ENCODE data around the gene PRKAG2. TPM values are rescaled to one million over a fixed set of nuclear protein-coding genes. Genes with fewer than 3 reads are reported as not detected.
A peak's percentile ranks its signal among the peaks of the same experiment; 100 is the strongest.

The PRKAG2 gene
- total and polyA plus RNA-seq, 12 donors: 3.8 to 17.3 (median 10.9) TPM

DNA sequence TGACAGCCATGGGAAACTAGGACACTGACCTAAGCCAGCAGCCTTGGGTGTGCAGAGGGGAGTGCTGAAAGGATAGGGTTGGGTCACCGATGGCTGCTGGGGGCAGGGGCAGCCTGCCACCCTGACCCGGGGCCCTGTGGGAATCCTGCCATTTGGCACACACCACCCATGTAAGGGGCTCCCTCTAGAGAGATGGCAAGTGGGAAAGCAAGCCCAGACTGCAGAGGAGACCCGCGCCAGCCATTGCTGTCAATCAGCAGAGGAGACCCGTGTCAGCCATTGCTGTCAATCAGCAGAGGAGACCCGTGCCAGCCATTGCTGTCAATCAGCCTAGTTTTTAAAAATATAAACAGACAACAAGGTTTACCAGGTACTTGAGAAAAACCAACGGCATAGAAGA, 27.4 kb upstream of the PRKAG2 start:
- H3K9me3 ChIP-seq (replicated peaks in 1 of 3): no peaks in the 10 kb centered on the region
- H3K36me3 ChIP-seq (replicated peaks in 1 of 2): no peaks in the 10 kb centered on the region
- H3K27ac ChIP-seq: no peak overlapping the region
- no peak overlapping the region for H3K4me3 ChIP-seq
- H3K4me1 ChIP-seq (replicated peaks in 1 of 2): no peaks in the 10 kb centered on the region
- intact Hi-C loops (cut with DNase I): no loop called here
- peak in 2 of 7 donors; percentile 7 to 15 for DNase-seq
- TF ChIP-seq POLR2A (IDR thresholded peaks at IDR 0.05): no peak
- TF ChIP-seq, protein P1, sequence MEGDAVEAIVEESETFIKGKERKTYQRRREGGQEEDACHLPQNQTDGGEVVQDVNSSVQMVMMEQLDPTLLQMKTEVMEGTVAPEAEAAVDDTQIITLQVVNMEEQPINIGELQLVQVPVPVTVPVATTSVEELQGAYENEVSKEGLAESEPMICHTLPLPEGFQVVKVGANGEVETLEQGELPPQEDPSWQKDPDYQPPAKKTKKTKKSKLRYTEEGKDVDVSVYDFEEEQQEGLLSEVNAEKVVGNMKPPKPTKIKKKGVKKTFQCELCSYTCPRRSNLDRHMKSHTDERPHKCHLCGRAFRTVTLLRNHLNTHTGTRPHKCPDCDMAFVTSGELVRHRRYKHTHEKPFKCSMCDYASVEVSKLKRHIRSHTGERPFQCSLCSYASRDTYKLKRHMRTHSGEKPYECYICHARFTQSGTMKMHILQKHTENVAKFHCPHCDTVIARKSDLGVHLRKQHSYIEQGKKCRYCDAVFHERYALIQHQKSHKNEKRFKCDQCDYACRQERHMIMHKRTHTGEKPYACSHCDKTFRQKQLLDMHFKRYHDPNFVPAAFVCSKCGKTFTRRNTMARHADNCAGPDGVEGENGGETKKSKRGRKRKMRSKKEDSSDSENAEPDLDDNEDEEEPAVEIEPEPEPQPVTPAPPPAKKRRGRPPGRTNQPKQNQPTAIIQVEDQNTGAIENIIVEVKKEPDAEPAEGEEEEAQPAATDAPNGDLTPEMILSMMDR (IDR thresholded peaks at IDR 0.05): no peak
- H3K27me3 ChIP-seq: no peaks in the 10 kb centered on the region
- WGBS, 4 donors: 77 to 87% (median 86%) methylated on average over 6 to 7 of the region's 7 CpGs

DNA sequence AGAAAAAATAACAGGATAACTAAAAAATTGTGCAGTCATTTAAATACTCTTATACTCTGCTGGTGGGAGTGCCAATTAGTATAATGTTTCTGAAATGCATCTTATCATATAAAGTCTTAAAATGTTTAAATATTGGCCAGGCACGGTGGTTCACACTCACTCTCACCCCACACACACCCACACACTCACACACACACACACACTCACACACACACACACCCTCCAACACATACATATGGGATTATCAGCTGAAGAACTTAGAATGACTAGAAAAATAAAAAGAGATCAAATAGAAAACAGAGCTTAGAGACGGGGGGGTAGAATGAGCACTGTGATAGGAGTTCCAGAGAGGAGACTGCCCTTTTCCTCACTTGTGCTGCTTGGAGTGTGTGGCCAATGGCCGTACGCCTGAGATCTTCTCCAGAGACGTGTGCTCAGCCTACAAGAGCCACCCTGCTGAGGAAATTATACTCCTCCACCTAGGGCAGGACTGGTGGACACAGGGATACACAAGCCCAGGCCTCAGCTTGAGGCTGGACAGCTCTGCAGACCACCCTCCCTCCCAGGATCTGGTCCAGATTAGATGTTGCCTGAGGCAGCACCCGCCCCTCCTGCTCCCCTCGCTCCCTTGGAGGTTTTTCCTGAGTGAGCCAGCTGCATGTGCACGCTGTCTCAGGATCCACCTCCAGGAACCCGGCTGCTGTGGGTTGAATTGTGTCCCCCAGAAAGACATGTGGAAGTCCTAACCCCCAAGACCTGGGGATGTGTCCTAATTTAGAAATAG, 26.5 kb upstream of the PRKAG2 start:
- no peak overlapping the region for H3K4me3 ChIP-seq
- intact Hi-C loops (cut with DNase I): no loop called here
- H3K9me3 ChIP-seq (replicated peaks in 1 of 3): no peaks in the 10 kb centered on the region
- H3K4me1 ChIP-seq (replicated peaks in 1 of 2): no peaks in the 10 kb centered on the region
- H3K36me3 ChIP-seq (replicated peaks in 1 of 2): no peaks in the 10 kb centered on the region
- H3K27ac ChIP-seq: no peak overlapping the region
- no peaks in the 10 kb centered on the region for H3K27me3 ChIP-seq
- peak in 2 of 7 donors; percentile 12 to 24 for DNase-seq
- TF ChIP-seq POLR2A (IDR thresholded peaks at IDR 0.05): no peak
- TF ChIP-seq, protein P1 (IDR thresholded peaks at IDR 0.05): no peak
- 69 to 79% (median 74%) methylated on average over 7 to 9 of the region's 9 CpGs for WGBS, 4 donors

DNA sequence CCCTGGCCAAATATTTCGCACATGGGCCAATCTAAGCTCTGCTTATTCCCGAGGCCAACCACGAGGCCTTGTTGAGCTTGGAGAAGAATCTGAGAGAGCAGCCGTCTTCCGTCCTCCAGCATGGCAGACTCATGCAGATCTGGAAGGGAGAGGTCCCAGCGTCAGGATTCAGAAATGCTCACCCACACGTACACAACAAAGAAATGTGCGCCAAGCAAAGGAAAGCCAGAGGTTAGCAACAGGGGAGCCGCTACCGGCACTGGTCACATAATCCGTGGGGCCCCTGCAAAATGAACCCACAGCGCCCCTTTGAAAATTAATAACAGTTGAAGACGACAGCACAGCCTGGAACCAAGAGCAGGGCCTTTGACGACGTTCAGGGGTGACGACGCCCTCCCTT, 25.4 kb upstream of the PRKAG2 start:
- Histone ChIP-seq H3K27me3 (no peaks in the 10 kb centered on the region), H3K9me3 (replicated peaks in 1 of 3) (no peaks in the 10 kb centered on the region), H3K4me3 (no peak overlapping the region), H3K4me1 (replicated peaks in 1 of 2) (no peaks in the 10 kb centered on the region), H3K27ac (no peak overlapping the region), H3K36me3 (replicated peaks in 1 of 2) (no peaks in the 10 kb centered on the region)
- intact Hi-C loops (cut with DNase I): no loop called here
- WGBS, 4 donors: 77 to 86% (median 82%) methylated on average over 15 to 17 of the region's 17 CpGs
- TF ChIP-seq, protein P1 (IDR thresholded peaks at IDR 0.05): no peak
- no peak for TF ChIP-seq POLR2A (IDR thresholded peaks at IDR 0.05)
- DNase-seq: no peak

DNA sequence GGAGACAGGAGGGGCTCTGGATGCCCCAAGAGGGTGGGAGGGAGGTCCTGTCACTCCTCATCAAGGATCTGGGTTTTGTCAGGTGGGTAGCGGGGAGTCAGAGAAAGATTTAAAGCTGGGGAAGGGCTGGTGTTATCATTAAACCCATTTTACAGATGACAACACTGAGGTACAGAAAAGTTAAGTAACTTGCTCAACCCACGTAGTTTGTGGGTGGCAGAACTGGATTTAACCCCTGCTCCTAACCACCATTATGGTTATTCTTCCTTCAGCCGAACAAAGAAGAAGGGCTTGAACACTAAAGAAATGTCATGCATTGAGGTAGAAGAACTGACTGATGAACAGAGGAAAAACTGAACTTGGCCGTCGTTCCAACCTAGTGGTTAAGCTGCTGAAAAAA, 24.9 kb upstream of the PRKAG2 start:
- Histone ChIP-seq H3K36me3 (replicated peaks in 1 of 2) (no peaks in the 10 kb centered on the region), H3K4me1 (replicated peaks in 1 of 2) (no peaks in the 10 kb centered on the region), H3K27ac (no peak overlapping the region), H3K9me3 (replicated peaks in 1 of 3) (no peaks in the 10 kb centered on the region), H3K4me3 (no peak overlapping the region), H3K27me3 (no peaks in the 10 kb centered on the region)
- WGBS, 4 donors: 72 to 85% (median 76%) methylated on average over 5 of the region's 5 CpGs
- no peak for DNase-seq
- no peak for TF ChIP-seq POLR2A (IDR thresholded peaks at IDR 0.05)
- TF ChIP-seq, protein P1 (IDR thresholded peaks at IDR 0.05): no peak
- intact Hi-C loops (cut with DNase I): no loop called here
